Activated CD8-positive, alpha-beta memory T cell treated with anti-CD3 and anti-CD28 coated beads, Interleukin-2, amount 10 ng/mL, durations not matched to agents 7 days and 5 days (primary cell): ENCODE results near the gene JHY. TPM values are rescaled to one million over a fixed set of nuclear protein-coding genes. Genes with fewer than 3 reads are reported as not detected.
A peak's percentile ranks its signal among the peaks of the same experiment; 100 is the strongest.

Experiments used
- ATAC-seq: fragments of 150-1000 bp; cut with Tn5 transposase; one replicate; pipeline ENCODE4 v1.10.0; 2021; ENCODE audit warnings: moderate library complexity
- CTCF ChIA-PET: fragments of 350-600 bp; sonication (Branson Sonifier 250); formaldehyde crosslinking; loops from one replicate; lab custom pipeline; 2021; ENCODE audit warnings: antibody characterized with exemption; lab: Charles Lee
- DNase-seq: peaks from one replicate; pipeline ENCODE4 v3.0.0-alpha.2; 2020
- H3K27ac Mint-ChIP-seq: one replicate; pipeline ENCODE4 v1.8.0; 2021; ENCODE audit warnings: mild to moderate bottlenecking, mixed read lengths
- H3K27me3 Mint-ChIP-seq: one replicate; pipeline ENCODE4 v1.8.0; 2021; ENCODE audit warnings: mixed read lengths
- H3K36me3 Mint-ChIP-seq: one replicate; pipeline ENCODE4 v1.8.0; 2021; ENCODE audit warnings: mild to moderate bottlenecking, mixed read lengths
- H3K4me1 Mint-ChIP-seq: one replicate; pipeline ENCODE4 v1.8.0; 2021; ENCODE audit warnings: mixed read lengths
- H3K4me3 Mint-ChIP-seq: one replicate; pipeline ENCODE4 v1.8.0; 2021; ENCODE audit warnings: mild to moderate bottlenecking, moderate library complexity, mixed read lengths
- H3K9me3 Mint-ChIP-seq: one replicate; pipeline ENCODE4 v1.8.0; 2022; ENCODE audit warnings: low read depth, mixed read lengths
- total RNA-seq, 2 experiments: library from RNA; stranded (reverse); gene quantifications; one replicate each; pipeline ENCODE4 v1.2.3, GENCODE V29; 2021

The JHY gene
- total RNA-seq, 2 experiments from 2014 or later: 3.2 to 4.3 TPM

GRCh38 chr11:122922893-122923292 lies 40.3 kb downstream of the JHY start:
- DNase-seq: no peak

GRCh38 chr11:122923302-122923701 lies 40.7 kb downstream of the JHY start:
- CTCF ChIA-PET: no interaction called here
- Mint-ChIP-seq H3K4me1 (no peaks in the 10 kb centered on the region), H3K27ac (no peak overlapping the region), H3K36me3 (no peaks in the 10 kb centered on the region), H3K27me3 (no peaks in the 10 kb centered on the region), H3K9me3 (no peaks in the 10 kb centered on the region), H3K4me3 (no peak overlapping the region)
- DNase-seq (no peak), ATAC-seq (no peak)

More at GRCh38 chr11:122922893-122923292, 40.3 kb downstream of the JHY start:
- no peak overlapping the region for H3K4me3 Mint-ChIP-seq
- ATAC-seq: no peak
- H3K36me3 Mint-ChIP-seq: no peaks in the 10 kb centered on the region
- no peaks in the 10 kb centered on the region for H3K9me3 Mint-ChIP-seq
- H3K4me1 Mint-ChIP-seq: no peaks in the 10 kb centered on the region
- no peak overlapping the region for H3K27ac Mint-ChIP-seq
- no peaks in the 10 kb centered on the region for H3K27me3 Mint-ChIP-seq
- CTCF ChIA-PET: interaction anchor here (0.7 kb wide), 1 partner anchor 69 kb away, joined by 5 read pairs; no protein-coding TSS in a partner anchor

GRCh38 chr11:122931510-122931909 lies 49.0 kb downstream of the JHY start:
- ATAC-seq: no peak
- Mint-ChIP-seq H3K9me3 (no peaks in the 10 kb centered on the region), H3K27me3 (no peaks in the 10 kb centered on the region), H3K4me1 (peaks cover 5% of the 10 kb centered on the region), H3K36me3 (no peaks in the 10 kb centered on the region), H3K4me3 (no peak overlapping the region), H3K27ac (no peak overlapping the region)
- CTCF ChIA-PET: interaction anchor here (1.2 kb wide), 1 partner anchor 89 kb away, joined by 3 read pairs; no protein-coding TSS in a partner anchor
- DNase-seq: no peak

- no peak for ATAC-seq
Observed at GRCh38 chr11:122933416-122933815, 50.9 kb downstream of the JHY start.

GRCh38 chr11:122937983-122938382 lies 55.4 kb downstream of the JHY start:
- CTCF ChIA-PET: interaction anchor here (1.2 to 1.4 kb wide), 2 partner anchors 12 to 83 kb away, joined by 3 to 6 read pairs; no protein-coding TSS in a partner anchor
- no peaks in the 10 kb centered on the region for H3K9me3 Mint-ChIP-seq
- ATAC-seq: no peak
- no peak overlapping the region for H3K27ac Mint-ChIP-seq
- H3K27me3 Mint-ChIP-seq: no peaks in the 10 kb centered on the region
- no peak for DNase-seq
- H3K36me3 Mint-ChIP-seq: peaks cover 2% of the 10 kb centered on the region
- H3K4me3 Mint-ChIP-seq: no peak overlapping the region
- H3K4me1 Mint-ChIP-seq: no peaks in the 10 kb centered on the region

More at GRCh38 chr11:122933416-122933815, 50.9 kb downstream of the JHY start:
- Mint-ChIP-seq H3K4me1 (peaks cover 5% of the 10 kb centered on the region), H3K4me3 (no peak overlapping the region), H3K27ac (no peak overlapping the region), H3K36me3 (no peaks in the 10 kb centered on the region), H3K9me3 (no peaks in the 10 kb centered on the region), H3K27me3 (no peaks in the 10 kb centered on the region)
- no peak for DNase-seq
- CTCF ChIA-PET: interaction anchor here (1.0 to 1.3 kb wide), 3 partner anchors 9 to 121 kb away, joined by 3 read pairs; no protein-coding TSS in a partner anchor

- DNase-seq (no peak), ATAC-seq (peak; percentile 51)
- no peak overlapping the region for H3K4me3 Mint-ChIP-seq
- H3K27ac Mint-ChIP-seq: no peak overlapping the region
- CTCF ChIA-PET: interaction anchor here (1.2 to 1.4 kb wide), 2 partner anchors 11 to 82 kb away, joined by 3 to 6 read pairs; no protein-coding TSS in a partner anchor
- H3K36me3 Mint-ChIP-seq: peaks cover 2% of the 10 kb centered on the region
- H3K4me1 Mint-ChIP-seq: no peaks in the 10 kb centered on the region
- H3K27me3 Mint-ChIP-seq: no peaks in the 10 kb centered on the region
- H3K9me3 Mint-ChIP-seq: no peaks in the 10 kb centered on the region
Observed at GRCh38 chr11:122938557-122938956, 56.0 kb downstream of the JHY start.

GRCh38 chr11:122951211-122951610 lies 68.7 kb downstream of the JHY start:
- no peak for ATAC-seq
- CTCF ChIA-PET: interaction anchor here (1.2 to 2.2 kb wide), 2 partner anchors 13 to 72 kb away, joined by 3 to 6 read pairs; no protein-coding TSS in a partner anchor
- no peak overlapping the region for H3K27ac Mint-ChIP-seq
- H3K27me3 Mint-ChIP-seq: no peaks in the 10 kb centered on the region
- no peaks in the 10 kb centered on the region for H3K9me3 Mint-ChIP-seq
- peaks cover 8% of the 10 kb centered on the region for H3K4me1 Mint-ChIP-seq
- H3K36me3 Mint-ChIP-seq: peaks cover 2% of the 10 kb centered on the region
- no peak for DNase-seq
- no peak overlapping the region for H3K4me3 Mint-ChIP-seq

GRCh38 chr11:122954455-122954854 lies 71.9 kb downstream of the JHY start:
- ATAC-seq: no peak
- no peak for DNase-seq
- H3K27ac Mint-ChIP-seq: no peak overlapping the region
- H3K4me3 Mint-ChIP-seq: no peak overlapping the region
- no peaks in the 10 kb centered on the region for H3K27me3 Mint-ChIP-seq
- no peaks in the 10 kb centered on the region for H3K9me3 Mint-ChIP-seq
- CTCF ChIA-PET: no interaction called here
- peaks cover 3% of the 10 kb centered on the region for H3K4me1 Mint-ChIP-seq
- no peaks in the 10 kb centered on the region for H3K36me3 Mint-ChIP-seq

- no peaks in the 10 kb centered on the region for H3K9me3 Mint-ChIP-seq
Observed at GRCh38 chr11:122963961-122964360, 81.4 kb downstream of the JHY start.

GRCh38 chr11:122976061-122976733 lies 93.6 kb downstream of the JHY start:
- Mint-ChIP-seq H3K27ac (peak overlapping the region; percentile 70), H3K4me1 (peaks cover 29% of the 10 kb centered on the region), H3K27me3 (peaks cover 87% of the 10 kb centered on the region), H3K4me3 (no peak overlapping the region), H3K36me3 (peaks cover 4% of the 10 kb centered on the region), H3K9me3 (peaks cover 2% of the 10 kb centered on the region)
- ATAC-seq (no peak), DNase-seq (no peak)
- CTCF ChIA-PET: interaction anchor here (0.7 kb wide), 1 partner anchor 82 kb away, joined by 3 read pairs; no protein-coding TSS in a partner anchor

More at GRCh38 chr11:122963961-122964360, 81.4 kb downstream of the JHY start:
- no peak overlapping the region for H3K27ac Mint-ChIP-seq
- DNase-seq: no peak
- H3K4me1 Mint-ChIP-seq: no peaks in the 10 kb centered on the region
- H3K4me3 Mint-ChIP-seq: no peak overlapping the region
- H3K27me3 Mint-ChIP-seq: peaks cover 42% of the 10 kb centered on the region
- no peak for ATAC-seq
- CTCF ChIA-PET: no interaction called here
- H3K36me3 Mint-ChIP-seq: no peaks in the 10 kb centered on the region

- no peak overlapping the region for H3K4me3 Mint-ChIP-seq
- peaks cover 93% of the 10 kb centered on the region for H3K27me3 Mint-ChIP-seq
- ATAC-seq (no peak), DNase-seq (no peak)
- H3K9me3 Mint-ChIP-seq: peaks cover 2% of the 10 kb centered on the region
- peaks cover 34% of the 10 kb centered on the region for H3K4me1 Mint-ChIP-seq
- peak overlapping the region; percentile 70 for H3K27ac Mint-ChIP-seq
- H3K36me3 Mint-ChIP-seq: peaks cover 4% of the 10 kb centered on the region
- CTCF ChIA-PET: interaction anchor here (1.6 kb wide), 1 partner anchor 46 kb away, joined by 3 read pairs; no protein-coding TSS in a partner anchor
Observed at GRCh38 chr11:122976734-122977469, 94.3 kb downstream of the JHY start.

GRCh38 chr11:122977470-122978298 lies 95.1 kb downstream of the JHY start:
- DNase-seq (no peak), ATAC-seq (no peak)
- Mint-ChIP-seq H3K36me3 (peaks cover 4% of the 10 kb centered on the region), H3K27me3 (peaks cover 95% of the 10 kb centered on the region), H3K4me3 (peak overlapping the region; percentile 20), H3K27ac (peak overlapping the region; percentile 20), H3K9me3 (peaks cover 2% of the 10 kb centered on the region), H3K4me1 (peaks cover 34% of the 10 kb centered on the region)
- CTCF ChIA-PET: interaction anchor here (1.6 kb wide), 1 partner anchor 45 kb away, joined by 3 read pairs; no protein-coding TSS in a partner anchor

GRCh38 chr11:122978299-122978620 lies 95.7 kb downstream of the JHY start:
- DNase-seq (no peak), ATAC-seq (no peak)
- Mint-ChIP-seq H3K9me3 (peaks cover 2% of the 10 kb centered on the region), H3K27me3 (peaks cover 96% of the 10 kb centered on the region), H3K27ac (peak overlapping the region; percentile 20), H3K4me3 (peak overlapping the region; percentile 20), H3K36me3 (peaks cover 4% of the 10 kb centered on the region), H3K4me1 (peaks cover 34% of the 10 kb centered on the region)
- CTCF ChIA-PET: interaction anchor here (1.6 kb wide), 1 partner anchor 44 kb away, joined by 3 read pairs; no protein-coding TSS in a partner anchor
